ENCODE data around the gene AKR7A3. TPM values are rescaled to one million over a fixed set of nuclear protein-coding genes. Genes with fewer than 3 reads are reported as not detected.
A peak's percentile ranks its signal among the peaks of the same experiment; 100 is the strongest.
"Not testable (repeated sequence)": the region's sequence is repeated elsewhere in the genome, so short reads cannot be mapped to it uniquely, and the experiment has no call there.

Gene AKR7A3
- total RNA-seq, 1 experiment from 2014 or later: 0.31 TPM

DNA sequence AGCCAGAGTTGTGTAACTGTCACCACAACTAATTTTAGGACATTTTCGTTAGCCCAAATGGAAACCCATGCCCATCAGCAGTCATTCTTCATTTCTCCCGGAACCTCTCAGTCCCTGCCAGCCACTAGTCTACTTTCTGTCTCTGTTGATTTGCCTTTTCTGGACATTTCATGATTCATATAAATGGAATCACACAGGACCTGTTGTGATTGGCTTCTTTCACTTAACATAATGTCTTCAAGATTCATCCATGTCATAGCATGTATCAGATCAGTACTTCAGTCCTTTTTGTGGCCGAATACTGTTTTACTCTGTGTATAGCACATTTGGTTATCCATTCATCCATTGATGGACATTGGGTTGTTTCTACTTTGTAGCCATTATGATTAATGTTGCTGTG lies 30.6 kb upstream of the AKR7A3 start:
- DNase-seq (ENCODE audit: low spot score): no peak

DNA sequence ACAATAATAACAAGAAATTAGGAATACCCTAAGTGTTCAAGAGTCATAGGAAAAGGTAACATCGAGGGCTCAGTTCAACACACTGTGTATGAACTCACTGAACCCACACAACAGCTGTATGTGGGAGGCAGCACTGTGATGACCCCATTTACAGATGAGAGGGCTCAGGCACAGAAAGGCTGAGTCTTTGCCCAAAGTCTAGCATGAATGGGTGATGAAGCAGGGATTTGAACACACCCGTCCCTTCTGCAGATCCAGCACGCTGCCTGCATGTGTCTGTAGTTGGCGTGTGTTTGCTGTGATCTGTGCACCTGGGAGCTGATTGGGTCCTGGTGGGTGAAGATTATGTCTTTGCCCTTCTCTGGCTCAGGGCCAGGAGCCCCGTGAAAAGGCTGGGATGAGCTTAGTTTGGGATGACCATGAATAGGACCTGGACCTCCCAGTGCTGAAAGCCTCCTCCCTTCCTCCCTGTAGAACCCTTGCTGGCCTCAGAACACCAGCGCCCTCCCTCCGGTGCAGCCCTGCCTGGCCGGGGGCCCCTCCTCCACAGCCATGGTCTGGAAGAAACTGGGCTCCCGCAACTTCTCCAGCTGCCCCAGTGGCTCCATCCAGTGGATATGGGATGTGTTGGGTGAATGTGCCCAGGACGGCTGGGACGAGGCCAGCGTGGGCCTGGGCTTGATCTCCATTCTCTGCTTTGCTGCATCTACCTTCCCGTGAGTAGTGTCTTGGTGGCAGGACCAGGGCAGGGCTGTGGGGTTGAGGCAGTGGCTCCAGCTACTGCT lies 28.7 kb upstream of the AKR7A3 start:
- DNase-seq (ENCODE audit: low spot score): no peak

GRCh38 chr1:19315378-19316198 lies 27.0 kb upstream of the AKR7A3 start:
- no peak for DNase-seq (ENCODE audit: low spot score)

GRCh38 chr1:19313961-19314882 lies 25.7 kb upstream of the AKR7A3 start:
- no peak for DNase-seq (ENCODE audit: low spot score)

DNA sequence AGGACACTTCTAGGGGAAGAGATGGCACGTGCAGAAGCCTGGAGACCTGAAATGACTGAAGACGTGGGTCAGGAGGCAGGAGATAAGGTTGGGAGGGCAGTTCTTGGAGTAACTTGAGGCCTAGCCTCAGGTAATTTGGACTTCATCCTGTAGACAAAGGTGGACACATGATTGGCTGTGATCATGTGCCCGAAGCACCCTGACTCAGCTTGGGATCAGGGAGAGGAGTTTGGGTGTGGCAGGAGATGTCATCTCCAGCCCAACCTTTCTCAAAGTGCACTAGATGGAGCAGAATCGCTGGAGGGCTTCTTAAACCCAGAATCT lies 25.0 kb upstream of the AKR7A3 start:
- no peak for DNase-seq (ENCODE audit: low spot score)

DNA sequence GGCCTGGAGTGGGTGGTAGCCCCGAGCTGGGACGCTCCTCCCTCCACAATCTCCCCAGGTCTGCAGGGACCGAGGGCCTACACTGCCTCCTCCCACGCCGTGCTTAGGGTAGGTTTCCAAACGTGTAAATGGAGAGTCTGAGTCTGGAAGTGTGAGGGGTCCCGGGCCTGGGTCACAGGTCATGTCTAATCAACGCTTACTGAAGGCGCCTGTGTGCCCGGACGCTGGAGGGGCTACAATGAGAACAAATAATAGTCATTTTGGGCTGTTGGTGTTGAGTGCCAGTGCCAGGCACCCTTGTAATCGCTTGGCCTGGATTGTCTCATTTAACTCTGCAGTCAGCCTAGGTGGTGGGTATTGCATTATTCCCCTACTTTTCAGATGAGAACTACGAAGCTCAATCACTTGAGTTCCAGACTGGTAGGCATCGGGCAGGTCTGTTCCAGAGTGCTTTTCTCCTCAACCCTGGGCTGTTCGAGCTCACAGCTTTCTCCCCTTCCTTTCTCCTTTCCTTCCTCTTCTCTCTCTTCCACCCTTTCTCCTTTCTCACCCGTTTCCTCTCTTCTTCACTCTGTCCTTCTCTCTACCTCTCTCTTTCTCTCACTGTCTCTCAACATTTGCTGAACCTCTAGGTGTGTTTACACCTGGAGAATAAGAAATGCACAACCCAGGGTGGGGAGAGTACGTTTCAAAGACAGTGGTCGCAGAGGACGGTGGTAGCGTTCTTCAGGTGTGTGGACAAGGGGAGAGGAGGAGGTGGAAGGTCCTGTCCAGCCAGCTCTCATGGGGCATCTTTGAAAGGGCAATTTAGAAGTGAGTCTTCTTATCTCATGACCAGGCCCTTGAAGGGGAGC lies 24.4 kb upstream of the AKR7A3 start:
- DNase-seq (ENCODE audit: low spot score): no peak

DNA sequence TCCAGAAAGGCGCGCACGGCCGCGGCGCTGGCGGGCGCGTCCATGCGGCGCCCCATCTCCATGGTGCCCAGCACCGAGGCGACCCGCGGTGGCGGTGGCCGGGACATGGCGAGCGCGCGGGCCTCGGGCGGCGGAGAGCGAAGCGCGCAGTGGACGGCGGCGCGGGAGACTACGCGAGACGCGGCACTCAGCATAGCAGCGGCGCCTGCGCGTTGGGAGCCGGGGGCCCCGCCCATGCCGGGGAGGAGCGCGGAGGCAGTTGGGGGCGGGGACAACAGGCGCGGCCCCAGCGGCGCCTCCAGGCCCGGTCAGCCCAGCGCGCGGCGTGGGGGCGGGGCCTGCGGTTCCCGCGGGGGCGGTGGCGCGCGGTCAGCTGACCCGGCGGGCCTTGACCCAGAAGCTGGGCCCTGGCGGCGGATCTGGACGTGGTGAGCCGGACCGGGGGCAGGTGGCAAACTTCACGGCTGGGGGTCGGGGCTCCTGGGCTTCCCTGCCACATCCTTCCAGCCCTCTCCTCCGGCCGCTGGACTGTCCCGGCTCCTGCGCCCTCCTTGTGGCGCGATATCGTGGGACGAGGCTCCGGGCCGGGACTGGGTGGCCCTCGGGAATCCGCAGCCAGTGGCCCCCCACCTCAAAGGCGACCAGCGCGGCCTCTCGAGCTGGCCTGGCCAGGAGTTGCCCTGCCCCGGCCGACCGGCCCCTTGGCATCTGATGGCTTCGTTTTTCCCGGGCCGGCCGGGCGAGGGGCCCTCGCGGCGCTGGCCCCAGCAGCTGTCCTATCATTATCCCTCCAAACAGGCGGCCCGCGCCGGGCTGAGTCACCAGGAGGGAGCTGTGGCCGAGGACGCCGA lies 23.6 kb upstream of the AKR7A3 start, which contains the start of the genes AKR7A2 and SLC66A1:
AKR7A2 (minus strand) TSS at position 214 of the 851 bp plus-strand sequence; CDS start at position 194, 20 bp downstream.
SLC66A1 (plus strand) TSS at position 396 of the 851 bp plus-strand sequence. CDS start 5,352 bp downstream, outside the sequence.
- DNase-seq (ENCODE audit: low spot score): peak; percentile 82

DNA sequence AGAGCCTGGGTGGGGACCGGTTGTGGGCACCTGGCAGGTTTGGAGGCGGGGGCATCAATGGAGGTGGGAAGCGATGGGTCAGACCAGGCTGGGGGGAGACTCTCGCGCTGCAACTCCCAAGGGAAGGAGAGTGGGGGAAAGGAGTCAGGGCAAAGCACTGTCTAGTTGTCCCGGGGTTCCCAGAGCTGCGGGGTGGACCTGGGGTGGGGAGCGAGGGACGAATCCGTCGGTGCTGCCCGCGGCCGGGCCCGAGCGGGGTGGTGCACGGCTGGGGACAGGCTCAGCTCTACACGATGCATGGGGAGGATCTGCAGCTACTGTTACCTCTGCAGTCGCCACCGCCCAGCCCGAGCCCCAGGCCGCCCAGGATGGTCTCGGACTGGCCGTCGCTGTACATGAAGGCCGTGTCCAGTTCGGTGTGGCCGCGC lies 22.9 kb upstream of the AKR7A3 start:
- DNase-seq (ENCODE audit: low spot score): no peak

- no peak for DNase-seq (ENCODE audit: low spot score)
Measured at GRCh38 chr1:19310720-19311502, 22.3 kb upstream of the AKR7A3 start.

GRCh38 chr1:19310061-19310460 lies 21.5 kb upstream of the AKR7A3 start:
- no peak for DNase-seq (ENCODE audit: low spot score)

DNA sequence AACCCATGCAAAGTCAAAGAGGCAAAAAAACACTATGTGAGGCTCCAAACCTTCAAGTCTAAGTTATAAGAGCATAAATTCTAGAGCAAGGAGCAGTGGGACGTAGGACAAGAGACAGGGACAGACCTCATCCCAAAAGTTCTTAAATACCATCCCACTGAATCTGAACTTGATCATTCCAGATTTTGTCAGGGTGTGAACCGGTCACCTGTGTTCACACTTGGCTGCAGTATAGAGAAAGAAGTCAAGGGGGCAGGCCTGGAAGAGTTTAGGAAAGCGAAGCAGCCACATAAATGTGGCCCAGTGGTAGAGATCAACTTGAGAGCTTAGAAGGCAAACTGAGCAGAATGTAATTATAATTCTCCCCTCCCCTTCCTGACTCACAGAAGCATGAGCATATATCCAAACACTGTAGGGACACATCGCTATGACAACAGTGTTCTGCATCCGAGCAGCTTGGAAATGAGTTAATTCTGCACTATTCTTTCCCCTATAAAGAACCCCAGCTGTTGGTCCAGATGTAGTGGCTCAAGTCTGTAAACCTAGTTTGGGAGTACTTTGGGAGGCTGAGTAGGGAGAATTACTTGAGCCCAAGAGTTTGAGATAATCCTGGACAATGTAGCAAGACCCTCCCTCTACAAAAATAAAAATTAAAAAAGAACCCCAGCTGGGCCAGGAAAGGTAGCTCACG lies 20.7 kb upstream of the AKR7A3 start:
- DNase-seq (ENCODE audit: low spot score): no peak

DNA sequence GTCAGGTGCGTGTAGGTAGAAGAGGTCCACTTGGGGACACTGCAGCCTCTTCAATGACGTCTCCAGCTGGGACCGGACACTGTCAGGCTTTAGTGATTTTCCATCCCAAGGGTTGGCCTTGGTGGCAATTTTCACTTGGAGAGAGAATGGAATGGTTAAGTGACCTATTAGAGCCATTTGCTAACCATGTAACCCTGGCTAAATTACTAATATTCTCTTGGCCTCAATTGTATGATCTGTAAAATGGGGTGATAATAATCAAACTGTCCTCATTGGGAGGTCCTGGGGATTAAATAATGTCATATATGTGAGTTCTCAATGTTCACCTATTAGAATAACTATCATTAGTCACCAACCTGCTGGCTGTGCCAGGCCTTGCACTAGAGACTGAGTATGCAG lies 19.9 kb upstream of the AKR7A3 start:
- no peak for DNase-seq (ENCODE audit: low spot score)

- no peak for DNase-seq (ENCODE audit: low spot score)
Measured at GRCh38 chr1:19307794-19308508, 19.4 kb upstream of the AKR7A3 start.

DNA sequence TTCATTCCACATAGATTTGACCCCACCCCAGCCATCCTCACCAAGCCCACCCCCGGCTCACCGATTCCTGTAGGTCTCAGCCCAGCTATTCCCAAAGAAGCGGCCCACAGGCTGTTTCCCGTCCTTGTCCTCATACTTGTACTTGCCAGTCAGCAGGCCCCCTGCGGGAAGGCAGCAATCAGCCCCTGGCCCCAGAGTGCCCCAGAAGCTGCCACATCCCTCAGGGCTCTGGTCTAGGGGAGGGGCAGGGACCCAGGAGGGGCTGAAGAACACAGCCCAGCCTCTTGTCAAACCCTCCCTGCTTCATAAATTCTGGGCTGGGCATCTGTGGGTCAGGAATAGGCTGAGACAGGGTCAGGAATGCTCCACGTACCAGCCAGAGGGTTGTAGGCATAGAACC lies 18.4 kb upstream of the AKR7A3 start:
- DNase-seq (ENCODE audit: low spot score): no peak

DNA sequence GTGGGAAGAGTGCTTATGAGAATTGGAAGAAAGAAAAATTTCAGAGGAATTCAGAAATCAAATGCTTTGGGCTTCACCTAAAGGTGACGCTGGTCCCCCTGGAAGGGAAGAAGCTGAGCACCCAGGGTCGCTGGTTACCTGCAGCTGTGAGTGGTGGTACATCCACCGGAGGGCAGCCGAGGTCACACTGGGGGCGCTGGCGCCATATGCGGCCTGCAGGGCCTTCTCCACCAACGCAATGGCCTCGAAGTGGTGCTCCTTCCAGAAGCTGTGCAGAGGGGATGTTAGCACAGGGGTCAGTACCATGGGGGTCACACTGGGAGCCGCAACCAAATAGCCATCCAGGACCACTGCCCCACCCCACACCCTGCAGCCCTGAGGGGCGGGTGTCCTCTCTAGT lies 17.3 kb upstream of the AKR7A3 start:
- DNase-seq (ENCODE audit: low spot score): no peak

DNA sequence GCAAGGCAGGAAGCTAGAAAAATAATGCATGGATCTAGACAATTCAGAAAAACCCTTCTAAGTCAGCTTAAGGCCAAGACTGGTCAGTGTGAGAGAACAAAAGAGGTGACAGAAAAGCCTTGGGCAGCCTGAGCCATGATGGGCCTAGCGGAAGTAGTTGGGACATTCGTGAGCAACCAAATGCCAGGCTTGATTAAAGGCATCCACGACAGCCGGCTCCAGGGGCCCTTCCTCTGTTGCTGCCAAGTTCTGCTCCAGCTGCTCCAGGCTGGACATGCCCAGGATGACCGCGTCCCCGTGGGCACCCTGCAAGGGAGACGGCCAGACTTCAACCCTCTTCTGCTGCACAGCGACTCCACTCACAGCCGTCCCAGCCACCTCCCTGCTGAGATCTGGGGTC lies 15.5 kb upstream of the AKR7A3 start:
- DNase-seq (ENCODE audit: low spot score): not testable (repeated sequence)

DNA sequence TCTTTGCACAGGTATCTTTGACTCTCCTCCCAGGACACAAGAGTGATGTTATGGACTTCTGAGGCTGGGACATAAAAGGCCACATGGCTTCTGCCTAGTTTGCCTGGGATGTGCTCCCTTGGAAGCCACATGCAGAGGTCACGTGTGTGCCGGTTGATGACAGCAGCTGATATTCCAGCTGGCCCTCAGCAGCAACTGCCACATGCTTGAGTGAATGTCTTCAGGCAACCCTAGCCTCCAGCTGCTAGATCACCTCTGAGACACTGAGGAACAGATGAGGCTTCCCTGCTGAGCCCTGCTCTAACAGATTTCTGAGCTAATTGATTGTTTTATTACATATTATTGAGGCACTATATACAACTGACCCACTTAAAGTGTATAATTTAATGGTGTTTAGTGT lies 11.6 kb upstream of the AKR7A3 start:
- no peak for DNase-seq (ENCODE audit: low spot score)

DNA sequence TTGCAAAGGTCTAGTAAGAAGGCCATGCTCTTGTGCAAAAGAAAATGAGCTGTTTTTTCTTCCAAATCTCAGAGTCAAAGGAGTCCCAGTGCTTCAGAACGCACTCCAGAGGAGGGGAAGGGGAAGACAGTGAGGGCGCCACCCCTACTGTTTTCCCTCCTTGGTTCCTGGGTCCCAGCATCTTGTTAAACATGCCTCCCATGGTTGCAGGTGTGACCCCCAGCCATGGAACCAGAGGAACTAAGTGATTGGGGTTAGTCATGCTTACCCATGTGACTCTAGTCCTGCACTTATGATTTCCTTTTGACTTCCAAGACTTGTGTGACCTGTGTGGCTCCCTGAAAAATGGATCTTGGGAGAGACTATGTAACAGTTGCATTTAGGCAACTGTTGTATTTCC lies 6.1 kb upstream of the AKR7A3 start:
- DNase-seq (ENCODE audit: low spot score): no peak

Data from H4 (cell line).